GM21360 (cell line): ENCODE measurements around the gene MED19.
"Not testable (repeated sequence)": the region's sequence is repeated elsewhere in the genome, so short reads cannot be mapped to it uniquely, and the experiment has no call there.

Experiments
- ATAC-seq: cut with Tn5 transposase; IDR thresholded peaks from one replicate; pipeline ENCODE4 v1.9.1; 2021; ENCODE audit warnings: mild to moderate bottlenecking, moderate library complexity; ENCODE audit not compliant: unreplicated experiment

The MED19 gene

GRCh38 chr11:57711414-57712255, at the start of gene MED19:
Gene MED19 (minus strand): TSS chr11:57712215. CDS start chr11:57712179, 36 bp downstream.
- peak; percentile 46 for ATAC-seq

- no peak for ATAC-seq
Measured at GRCh38 chr11:57758174-57758573, 46.2 kb upstream of the MED19 start.

- ATAC-seq = no peak
Measured at GRCh38 chr11:57752954-57753353, 40.9 kb upstream of the MED19 start.

- no peak for ATAC-seq
Measured at GRCh38 chr11:57751676-57752253, 39.8 kb upstream of the MED19 start, which contains the start of gene BTBD18. Gene BTBD18 (minus strand): TSS chr11:57751819. CDS start chr11:57751188, 631 bp downstream.

GRCh38 chr11:57751176-57751575, 39.2 kb upstream of the MED19 start:
- ATAC-seq = no peak

GRCh38 chr11:57746920-57747319, 34.9 kb upstream of the MED19 start:
- ATAC-seq = no peak

GRCh38 chr11:57745206-57745605, 33.2 kb upstream of the MED19 start:
- no peak for ATAC-seq

GRCh38 chr11:57744357-57744756, 32.3 kb upstream of the MED19 start:
- no peak for ATAC-seq

- no peak for ATAC-seq
Measured at GRCh38 chr11:57742087-57742452, 30.1 kb upstream of the MED19 start.

- ATAC-seq = peak; percentile 89
Measured at GRCh38 chr11:57741132-57742086, 29.4 kb upstream of the MED19 start, which contains the start of gene SELENOH. Gene SELENOH (plus strand): TSS chr11:57741491. CDS start chr11:57741596, 105 bp downstream.

GRCh38 chr11:57735619-57736298, 23.7 kb upstream of the MED19 start:
- ATAC-seq = no peak

GRCh38 chr11:57732661-57733060, 20.6 kb upstream of the MED19 start:
- no peak for ATAC-seq

GRCh38 chr11:57729479-57729878, 17.5 kb upstream of the MED19 start:
- no peak for ATAC-seq

GRCh38 chr11:57728829-57729228, 16.8 kb upstream of the MED19 start:
- ATAC-seq = no peak

GRCh38 chr11:57727185-57727584, 15.2 kb upstream of the MED19 start:
- no peak for ATAC-seq

GRCh38 chr11:57716726-57717125, 4.7 kb upstream of the MED19 start:
- ATAC-seq = not testable (repeated sequence)

- no peak for ATAC-seq
Measured at GRCh38 chr11:57713835-57714234, 1.8 kb upstream of the MED19 start.

- peak; percentile 89 for ATAC-seq
Measured at GRCh38 chr11:57712256-57713150, 488 bp upstream of the MED19 start, which contains the start of gene TMX2. Gene TMX2 (plus strand): TSS chr11:57712593. CDS start chr11:57712619, 26 bp downstream.

- no peak for ATAC-seq
Measured at GRCh38 chr11:57709802-57710367, 2.1 kb downstream of the MED19 start.
